Left lung (tissue), 10 donors: ENCODE data around the gene TOP1. TPM values are rescaled to one million over a fixed set of nuclear protein-coding genes. Genes with fewer than 3 reads are reported as not detected.
"Not testable (repeated sequence)": the region's sequence is repeated elsewhere in the genome, so short reads cannot be mapped to it uniquely, and the experiment has no call there.

Experiments used
- ATAC-seq: fragments of 200-7000 bp; cut with Tn5 transposase; one replicate; pipeline ENCODE4 v1.9.1; 2020; ENCODE audit warnings: moderate library complexity
- DNase-seq, 4 donors: peaks; one replicate each; pipeline ENCODE4 v3.0.0-alpha.2; 2013 to 2020
- H3K27ac ChIP-seq, 2 donors: fragments of 200-600 bp; sonication (generic) in 1 of 2; one replicate each; pipeline versions ENCODE4 v1.5.0 to v1.8.0; 2020 to 2021
- H3K27me3 ChIP-seq, 2 donors: fragments of 200-600 bp; sonication (generic) in 1 of 2; one replicate each; pipeline versions ENCODE4 v1.5.0 to v1.8.0; 2020 to 2021
- H3K36me3 ChIP-seq, 2 donors: fragments of 200-600 bp; sonication (generic) in 1 of 2; one replicate each; pipeline versions ENCODE4 v1.5.0 to v1.8.0; 2020 to 2021
- H3K4me1 ChIP-seq, 2 donors: fragments of 200-600 bp; one replicate each; pipeline ENCODE4 v1.8.0; 2021
- H3K4me3 ChIP-seq, 2 donors: fragments of 200-600 bp; sonication (generic) in 1 of 2; one replicate each; pipeline versions ENCODE4 v1.5.0 to v1.8.0; 2020 to 2021; ENCODE audit warnings: mild to moderate bottlenecking in 1 of 2
- H3K9me3 ChIP-seq, 2 donors: fragments of 200-600 bp; sonication (generic) in 1 of 2; one replicate each; pipeline versions ENCODE4 v1.5.0 to v1.8.0; 2020 to 2021
- CTCF ChIP-seq, 2 donors: fragments of 200-600 bp; sonication (generic) in 1 of 2; IDR thresholded peaks; one replicate each; pipeline versions ENCODE4 v1.5.0 to v1.8.0; 2021; ENCODE audit warnings: antibody characterized with exemption in 2 of 2
- intact Hi-C, 2 donors: fragments of 100-400 bp; cut with DNase I; formaldehyde crosslinking; loops; one replicate each; pipeline versions ENCODE4 v1.11.2 to v1.14.2; 2022
- polyA plus RNA-seq, 6 donors: library from polyadenylated mRNA; unstranded; fragments of 120-200 nt; gene quantifications; one replicate each; pipeline ENCODE4 v1.2.1, GENCODE V29; 2013; ENCODE audit not compliant: insufficient read length in 6 of 6
- total RNA-seq, 2 donors: library from RNA; stranded (reverse); fragmentation: NEBNext Ultra II Directional; extraction: Animal tissue kit (Norgen Biotek cat#: 25700); gene quantifications; one replicate each; pipeline ENCODE4 v1.2.1, GENCODE V29; 2021
- donor health status: DM: no; HTN: yes; CAD: no.
- donor health status: DM: no; HTN: no; CAD: no.

The TOP1 gene
- total and polyA plus RNA-seq, 8 donors: 68.0 to 99.3 (median 95.5) TPM

GRCh38 chr20:41003143-41003935 lies 25.3 kb upstream of the TOP1 start:
- H3K36me3 ChIP-seq: no peaks in the 10 kb centered on the region
- TF ChIP-seq CTCF (IDR thresholded peaks at IDR 0.05): no peak
- intact Hi-C loops: no loop called here
- H3K27me3 ChIP-seq: no peaks in the 10 kb centered on the region
- H3K9me3 ChIP-seq: no peaks in the 10 kb centered on the region
- peak overlapping the region; percentile 93 to 95 for H3K27ac ChIP-seq
- H3K4me1 ChIP-seq: peaks cover 34 to 71% of the 10 kb centered on the region in 2 donors
- ATAC-seq (peak; percentile 87), DNase-seq (peak in 2 of 4 donors; percentile 61 to 87)
- peak overlapping the region in 1 of 2 donors; percentile 13 for H3K4me3 ChIP-seq

GRCh38 chr20:41003936-41004294 lies 24.7 kb upstream of the TOP1 start:
- H3K27me3 ChIP-seq, DNase-seq, intact Hi-C loops, ATAC-seq, H3K36me3 ChIP-seq, H3K9me3 ChIP-seq: not testable (repeated sequence)
- H3K27ac ChIP-seq: peak overlapping the region; percentile 93 to 95
- peak overlapping the region in 1 of 2 donors; percentile 13 for H3K4me3 ChIP-seq
- peaks cover 35 to 74% of the 10 kb centered on the region in 2 donors for H3K4me1 ChIP-seq

- Histone ChIP-seq H3K4me1 (peaks cover 35 to 74% of the 10 kb centered on the region in 2 donors), H3K4me3 (peak overlapping the region in 1 of 2 donors; percentile 13), H3K27me3 (no peaks in the 10 kb centered on the region), H3K36me3 (no peaks in the 10 kb centered on the region), H3K9me3 (no peaks in the 10 kb centered on the region), H3K27ac (peak overlapping the region; percentile 93 to 95)
- no peak for ATAC-seq
- TF ChIP-seq CTCF (IDR thresholded peaks at IDR 0.05): no peak
- DNase-seq: no peak
- intact Hi-C loops: no loop called here
These were observed 23.9 kb upstream of the TOP1 start for GRCh38 chr20:41004531-41005360.

GRCh38 chr20:41005361-41005729 lies 23.3 kb upstream of the TOP1 start:
- intact Hi-C loops: no loop called here
- TF ChIP-seq CTCF (IDR thresholded peaks at IDR 0.05): no peak
- Histone ChIP-seq H3K4me3 (peak overlapping the region in 1 of 2 donors; percentile 8), H3K9me3 (no peaks in the 10 kb centered on the region), H3K27ac (peak overlapping the region; percentile 93 to 95), H3K36me3 (no peaks in the 10 kb centered on the region), H3K27me3 (no peaks in the 10 kb centered on the region), H3K4me1 (peaks cover 35 to 74% of the 10 kb centered on the region in 2 donors)
- ATAC-seq (peak; percentile 39), DNase-seq (peak; percentile 70 to 87 (median 79))

- Histone ChIP-seq H3K4me3 (no peak overlapping the region), H3K36me3 (no peaks in the 10 kb centered on the region), H3K9me3 (no peaks in the 10 kb centered on the region), H3K27ac (peak overlapping the region; percentile 93 to 95), H3K4me1 (peaks cover 35 to 73% of the 10 kb centered on the region in 2 donors), H3K27me3 (no peaks in the 10 kb centered on the region)
- ATAC-seq (no peak), DNase-seq (no peak)
- intact Hi-C loops: no loop called here
- no peak for TF ChIP-seq CTCF (IDR thresholded peaks at IDR 0.05)
These were observed 22.3 kb upstream of the TOP1 start for GRCh38 chr20:41006126-41006935.
